Natural killer cell treated with Interleukin-12 subunit alpha and Interleukin-12 subunit beta and Interleukin-15 and Interleukin-18, amount 100 ng/mL, for 72 hours (primary cell): ENCODE data around the gene PBX2. TPM values are rescaled to one million over a fixed set of nuclear protein-coding genes. Genes with fewer than 3 reads are reported as not detected.
A peak's percentile ranks its signal among the peaks of the same experiment; 100 is the strongest.
"Not testable (repeated sequence)": the region's sequence is repeated elsewhere in the genome, so short reads cannot be mapped to it uniquely, and the experiment has no call there.

Experiments
- ATAC-seq, 2 donors: fragments of 150-1000 bp; cut with Tn5 transposase in 1 of 2; sonication (Bioruptor Pico), chemical (Tn5 transposase) in 1 of 2; 2 replicates each; pipeline ENCODE4 v1.10.0; 2021
- DNase-seq: peaks from one replicate; pipeline ENCODE4 v3.0.0; 2022; ENCODE audit warnings: low spot score
- H3K27ac Mint-ChIP-seq, 2 donors: 1 replicate in 1 of 2; 2 replicates in 1 of 2; pipeline ENCODE4 v1.8.0; 2022; ENCODE audit warnings: mixed read lengths in 2 of 2, mild to moderate bottlenecking in 1 of 2, moderate library complexity in 1 of 2
- H3K27me3 Mint-ChIP-seq, 2 donors: 1 replicate in 1 of 2; 2 replicates in 1 of 2; pipeline ENCODE4 v1.8.0; 2022; ENCODE audit warnings: mixed read lengths in 2 of 2
- H3K36me3 Mint-ChIP-seq: one replicate; pipeline ENCODE4 v1.8.0; 2022; ENCODE audit warnings: mixed read lengths
- H3K4me1 Mint-ChIP-seq, 2 donors: 1 replicate in 1 of 2; 2 replicates in 1 of 2; pipeline ENCODE4 v1.8.0; 2022; ENCODE audit warnings: low read depth in 2 of 2, mixed read lengths in 2 of 2, mild to moderate bottlenecking in 1 of 2
- H3K4me3 Mint-ChIP-seq: one replicate; pipeline ENCODE4 v1.8.0; 2022; ENCODE audit warnings: mixed read lengths
- H3K9me3 Mint-ChIP-seq: 2 replicates; pipeline ENCODE4 v1.8.0; 2022; ENCODE audit warnings: mixed read lengths
- total RNA-seq, 2 donors: library from RNA; stranded (reverse); gene quantifications; one replicate each; pipeline ENCODE4 v1.2.3, GENCODE V29; 2022

The PBX2 gene
- total RNA-seq, 2 donors from 2014 or later = 64.1 to 89.4 TPM

GRCh38 chr6:32151863-32152768 is 37.9 kb downstream of the PBX2 start, which contains the start of gene PRRT1:
Gene PRRT1 (minus strand): TSS chr6:32151939. CDS start chr6:32151827, 112 bp downstream.
- no peak for ATAC-seq
- no peak for DNase-seq
- H3K27me3 Mint-ChIP-seq = peaks cover 27 to 32% of the 10 kb centered on the region in 2 donors
- peak within 1 kb of the TSS; percentile 99 for H3K4me3 Mint-ChIP-seq
- H3K4me1 Mint-ChIP-seq = peaks cover 51 to 64% of the 10 kb centered on the region in 2 donors
- H3K9me3 Mint-ChIP-seq = no peaks in the 10 kb centered on the region
- H3K27ac Mint-ChIP-seq = peak within 1 kb of the TSS in 1 of 2 donors; percentile 76
- no peaks in the 10 kb centered on the region for H3K36me3 Mint-ChIP-seq

GRCh38 chr6:32151181-32151862 is 38.7 kb downstream of the PBX2 start:
- DNase-seq = no peak
- no peaks in the 10 kb centered on the region for H3K9me3 Mint-ChIP-seq
- no peak for ATAC-seq
- no peaks in the 10 kb centered on the region for H3K36me3 Mint-ChIP-seq
- H3K4me1 Mint-ChIP-seq = peaks cover 51 to 64% of the 10 kb centered on the region in 2 donors
- peak overlapping the region in 1 of 2 donors; percentile 34 for H3K27ac Mint-ChIP-seq
- H3K27me3 Mint-ChIP-seq = peaks cover 32 to 35% of the 10 kb centered on the region in 2 donors
- H3K4me3 Mint-ChIP-seq = peak overlapping the region; percentile 28

GRCh38 chr6:32149932-32150870 is 39.8 kb downstream of the PBX2 start:
- Mint-ChIP-seq H3K27ac (peak overlapping the region in 1 of 2 donors; percentile 2), H3K36me3 (no peaks in the 10 kb centered on the region), H3K4me3 (peak overlapping the region; percentile 50), H3K9me3 (no peaks in the 10 kb centered on the region), H3K27me3 (peaks cover 35 to 43% of the 10 kb centered on the region in 2 donors), H3K4me1 (peaks cover 45 to 62% of the 10 kb centered on the region in 2 donors)
- ATAC-seq = no peak
- DNase-seq = no peak

GRCh38 chr6:32149092-32149755 is 40.8 kb downstream of the PBX2 start:
- Mint-ChIP-seq H3K27ac (peak overlapping the region; percentile 51 to 80), H3K36me3 (no peaks in the 10 kb centered on the region), H3K4me1 (peaks cover 36 to 52% of the 10 kb centered on the region in 2 donors), H3K27me3 (peaks cover 35 to 43% of the 10 kb centered on the region in 2 donors), H3K9me3 (no peaks in the 10 kb centered on the region), H3K4me3 (peak overlapping the region; percentile 85)
- ATAC-seq = peak; percentile 22 to 40
- no peak for DNase-seq

GRCh38 chr6:32148289-32149091 is 41.5 kb downstream of the PBX2 start:
- Mint-ChIP-seq H3K4me1 (peaks cover 32 to 46% of the 10 kb centered on the region in 2 donors), H3K4me3 (peak overlapping the region; percentile 85), H3K9me3 (no peaks in the 10 kb centered on the region), H3K27me3 (peaks cover 35 to 43% of the 10 kb centered on the region in 2 donors), H3K27ac (peak overlapping the region; percentile 51 to 80), H3K36me3 (no peaks in the 10 kb centered on the region)
- DNase-seq = peak; percentile 82
- ATAC-seq = peak; percentile 90 to 95

- Mint-ChIP-seq H3K36me3 (no peaks in the 10 kb centered on the region), H3K27ac (peak overlapping the region in 1 of 2 donors; percentile 51), H3K27me3 (peaks cover 35 to 43% of the 10 kb centered on the region in 2 donors), H3K4me1 (peaks cover 32 to 40% of the 10 kb centered on the region in 2 donors), H3K9me3 (no peaks in the 10 kb centered on the region), H3K4me3 (peak overlapping the region; percentile 85)
- ATAC-seq (no peak), DNase-seq (no peak)
Observed at GRCh38 chr6:32147401-32148132, 42.4 kb downstream of the PBX2 start.

GRCh38 chr6:32146687-32147086 is 43.3 kb downstream of the PBX2 start:
- no peaks in the 10 kb centered on the region for H3K9me3 Mint-ChIP-seq
- peaks cover 40 to 51% of the 10 kb centered on the region in 2 donors for H3K27me3 Mint-ChIP-seq
- H3K36me3 Mint-ChIP-seq = no peaks in the 10 kb centered on the region
- ATAC-seq (no peak), DNase-seq (no peak)
- H3K4me3 Mint-ChIP-seq = no peak overlapping the region
- H3K27ac Mint-ChIP-seq = no peak overlapping the region
- peaks cover 32 to 36% of the 10 kb centered on the region in 2 donors for H3K4me1 Mint-ChIP-seq

- Mint-ChIP-seq H3K9me3 (no peaks in the 10 kb centered on the region), H3K27me3 (peaks cover 38 to 50% of the 10 kb centered on the region in 2 donors), H3K27ac (no peak overlapping the region), H3K36me3 (no peaks in the 10 kb centered on the region), H3K4me3 (no peak overlapping the region), H3K4me1 (peaks cover 31 to 34% of the 10 kb centered on the region in 2 donors)
- no peak for ATAC-seq
- no peak for DNase-seq
Observed at GRCh38 chr6:32146287-32146686, 43.7 kb downstream of the PBX2 start.

- not testable (repeated sequence) for DNase-seq, H3K4me3 Mint-ChIP-seq, H3K9me3 Mint-ChIP-seq, H3K36me3 Mint-ChIP-seq, ATAC-seq, H3K27ac Mint-ChIP-seq
- Mint-ChIP-seq H3K27me3 (peaks cover 25 to 41% of the 10 kb centered on the region in 2 donors), H3K4me1 (peaks cover 20 to 22% of the 10 kb centered on the region in 2 donors)
Observed at GRCh38 chr6:32144238-32144637, 45.8 kb downstream of the PBX2 start.

GRCh38 chr6:32140420-32141046 is 49.5 kb downstream of the PBX2 start:
- Mint-ChIP-seq H3K4me1 (no peaks in the 10 kb centered on the region), H3K27me3 (peaks cover 6 to 18% of the 10 kb centered on the region in 2 donors), H3K27ac (no peak overlapping the region), H3K9me3 (no peaks in the 10 kb centered on the region), H3K36me3 (no peaks in the 10 kb centered on the region), H3K4me3 (no peak overlapping the region)
- ATAC-seq (no peak), DNase-seq (no peak)

GRCh38 chr6:32139590-32139989 is 50.4 kb downstream of the PBX2 start:
- no peaks in the 10 kb centered on the region for H3K9me3 Mint-ChIP-seq
- DNase-seq (no peak), ATAC-seq (no peak)
- H3K4me3 Mint-ChIP-seq = no peak overlapping the region
- no peak overlapping the region for H3K27ac Mint-ChIP-seq
- H3K4me1 Mint-ChIP-seq = no peaks in the 10 kb centered on the region
- no peaks in the 10 kb centered on the region for H3K36me3 Mint-ChIP-seq
- H3K27me3 Mint-ChIP-seq = peaks cover 9 to 18% of the 10 kb centered on the region in 2 donors
